Vagina (tissue), 2 donors: ENCODE measurements around the gene TMBIM1.

Source experiments
- CTCF ChIP-seq, 3 experiments: fragments of 450-650 bp in 2 of 3; fragments of 200-600 bp in 1 of 3; sonication (generic) in 1 of 3; IDR thresholded peaks; one replicate each; pipeline ENCODE4 v1.5.1; 2017 to 2019; ENCODE audit warnings: antibody characterized with exemption in 3 of 3, mild to moderate bottlenecking in 2 of 3, moderate library complexity in 2 of 3
- POLR2A ChIP-seq, 2 donors: fragments of 450-650 bp; IDR thresholded peaks; one replicate each; pipeline ENCODE4 v1.6.1; 2017; ENCODE audit warnings: antibody characterized with exemption in 2 of 2, mild to moderate bottlenecking in 2 of 2, moderate library complexity in 2 of 2
- POLR2AphosphoS5 ChIP-seq, 2 donors: sonication (generic); formaldehyde crosslinking; IDR thresholded peaks; one replicate each; pipeline ENCODE4 v1.9.0; 2017; ENCODE audit warnings: antibody characterized with exemption in 2 of 2, mild to moderate bottlenecking in 2 of 2, low read depth in 1 of 2; ENCODE audit not compliant: insufficient read depth in 1 of 2

DNA sequence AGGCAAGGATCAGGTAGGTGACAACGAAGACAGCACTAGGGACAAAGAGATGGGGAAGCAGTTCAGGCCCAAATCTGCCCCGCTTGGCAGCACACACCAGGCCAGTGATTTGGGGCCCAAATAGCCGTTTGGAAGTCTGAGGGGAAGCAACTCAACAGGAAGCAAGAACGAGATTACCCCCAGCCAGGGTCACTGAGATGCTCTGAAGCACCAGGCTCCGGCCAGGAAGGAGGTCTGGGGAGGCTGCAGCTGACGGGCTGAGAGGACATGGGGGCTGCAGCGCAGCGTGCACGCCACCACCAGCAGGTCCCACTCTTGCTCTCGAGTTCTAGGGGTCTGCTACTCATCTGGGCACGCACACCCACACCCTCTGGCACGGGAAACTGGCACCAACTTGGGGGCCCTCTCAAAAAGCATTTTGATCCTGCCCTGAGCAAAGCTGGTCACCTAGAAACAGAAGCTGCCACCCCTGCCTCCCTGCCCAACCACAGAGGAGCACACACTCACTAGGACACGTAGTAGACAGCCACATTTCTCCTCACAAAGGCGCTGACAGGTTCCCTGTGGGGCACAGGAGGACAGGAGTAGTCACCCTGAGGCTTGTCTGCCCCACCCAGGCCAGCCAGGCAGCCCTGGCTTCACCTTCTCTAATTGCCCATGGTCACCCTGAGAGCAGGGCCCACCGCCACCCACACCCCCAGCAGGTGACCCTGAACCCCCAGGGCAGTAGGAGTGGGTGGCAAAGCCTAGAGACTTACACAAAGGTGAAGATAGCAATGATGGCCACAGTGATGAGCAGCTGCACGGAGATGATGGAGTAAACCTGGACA, 13.6 kb downstream of the TMBIM1 start:
- TF ChIP-seq CTCF (IDR thresholded peaks at IDR 0.05) (no peak), POLR2A (IDR thresholded peaks at IDR 0.05) (no peak), POLR2AphosphoS5 (IDR thresholded peaks at IDR 0.05; ENCODE audit: insufficient read depth in 1 of 2, low read depth in 1 of 2) (no peak)
